SK-N-SH (cell line): ENCODE results near the gene PTDSS2. TPM values are rescaled to one million over a fixed set of nuclear protein-coding genes. Genes with fewer than 3 reads are reported as not detected.
"Not testable (repeated sequence)": the region's sequence is repeated elsewhere in the genome, so short reads cannot be mapped to it uniquely, and the experiment has no call there.

Source experiments
- CTCF ChIA-PET: fragments of 300-600, 350-600 bp; formaldehyde crosslinking; extraction: SDS; loops from one replicate; lab custom pipeline; 2021; lab: Yijun Ruan, JAX
- POLR2A ChIA-PET: fragments of 350-600 bp; sonication (Branson Sonifier 250); formaldehyde crosslinking; extraction: SDS; loops from one replicate; lab custom pipeline; 2020; ENCODE audit warnings: antibody characterized with exemption, inconsistent platforms; lab: Yijun Ruan, JAX
- DNase-seq: peaks from one replicate; pipeline ENCODE4 v3.0.0; 2012
- H2AFZ ChIP-seq: fragments of 200-600 bp; sonication (generic); 2 replicates; pipeline ENCODE4 v1.8.1; 2016; ENCODE audit warnings: antibody characterized with exemption, mild to moderate bottlenecking, low read depth
- H3F3A ChIP-seq: fragments of 200-600 bp; sonication (generic); replicated peaks from 2 replicates; pipeline ENCODE3; 2016; ENCODE audit warnings: antibody characterized with exemption, mild to moderate bottlenecking; ENCODE audit not compliant: insufficient read depth
- H3K27ac ChIP-seq, 2 experiments: fragments of 200-500 bp in 1 of 2; fragments of 200-600 bp in 1 of 2; sonication (Bioruptor generic) in 1 of 2; sonication (generic), shearing (Covaris generic) in 1 of 2; 2 replicates each; pipeline versions ENCODE4 v1.5.1 to v1.6.1; 2014 to 2016; ENCODE audit warnings: low read depth in 2 of 2, inconsistent platforms in 1 of 2, low read length in 1 of 2, mild to moderate bottlenecking in 1 of 2, mixed read lengths in 1 of 2
- H3K27me3 ChIP-seq: fragments of 200-600 bp; sonication (generic), shearing (Covaris generic); 2 replicates; pipeline ENCODE4 v1.6.1; 2016; ENCODE audit warnings: mixed run types; ENCODE audit not compliant: insufficient read depth
- H3K36me3 ChIP-seq, 2 experiments: fragments of 200-500 bp in 1 of 2; fragments of 200-600 bp in 1 of 2; sonication (Bioruptor generic) in 1 of 2; sonication (generic) in 1 of 2; replicated peaks in 1 of 2; 2 replicates each; pipeline versions ENCODE3 to v1.5.1; 2014 to 2016; ENCODE audit warnings: low read length in 1 of 2, mild to moderate bottlenecking in 1 of 2; ENCODE audit not compliant: insufficient read depth in 2 of 2, control insufficient read depth in 1 of 2
- H3K4me1 ChIP-seq, 2 experiments: fragments of 200-500 bp in 1 of 2; fragments of 200-600 bp in 1 of 2; sonication (Bioruptor generic) in 1 of 2; sonication (generic), shearing (Covaris generic) in 1 of 2; 2 replicates each; pipeline versions ENCODE4 v1.5.1 to v1.6.1; 2014 to 2016; ENCODE audit warnings: low read depth in 1 of 2, low read length in 1 of 2, mixed run types in 1 of 2; ENCODE audit not compliant: insufficient read depth in 2 of 2, control insufficient read depth in 1 of 2
- H3K4me2 ChIP-seq: fragments of 200-600 bp; sonication (generic), shearing (Covaris generic); 2 replicates; pipeline ENCODE4 v1.6.1; 2017; ENCODE audit warnings: mixed run types
- H3K4me3 ChIP-seq, 2 experiments: fragments of 200-500 bp in 1 of 2; fragments of 200-600 bp in 1 of 2; sonication (Bioruptor generic) in 1 of 2; sonication (generic), shearing (Covaris generic) in 1 of 2; 2 replicates each; pipeline versions ENCODE4 v1.5.1 to v1.8.1; 2014 to 2016; ENCODE audit warnings: low read depth in 2 of 2, inconsistent platforms in 1 of 2, low read length in 1 of 2, mild to moderate bottlenecking in 1 of 2, mixed read lengths in 1 of 2, moderate library complexity in 1 of 2
- H3K79me2 ChIP-seq: fragments of 200-600 bp; sonication (generic); 2 replicates; pipeline ENCODE4 v1.8.1; 2017; ENCODE audit warnings: mild to moderate bottlenecking; ENCODE audit not compliant: insufficient read depth
- H3K9ac ChIP-seq: fragments of 200-600 bp; sonication (generic); 2 replicates; pipeline ENCODE4 v1.6.1; 2017; ENCODE audit warnings: mixed run types
- H3K9me2 ChIP-seq: fragments of 200-600 bp; sonication (generic); 2 replicates; pipeline ENCODE4 v1.6.1; 2017; ENCODE audit warnings: mixed run types
- H3K9me3 ChIP-seq: fragments of 200-600 bp; sonication (generic); 2 replicates; pipeline ENCODE4 v1.6.1; 2017; ENCODE audit warnings: mixed run types, mild to moderate bottlenecking, moderate library complexity
- H4K20me1 ChIP-seq: fragments of 200-600 bp; sonication (generic); 2 replicates; pipeline ENCODE4 v1.6.1; 2017; ENCODE audit warnings: mild to moderate bottlenecking, mixed run types; ENCODE audit not compliant: insufficient read depth
- EZH2phosphoT487 ChIP-seq: fragments of 200-600 bp; sonication (generic); IDR thresholded peaks from 2 replicates; pipeline ENCODE4 v1.6.1; 2017; ENCODE audit warnings: low read depth, mixed run types, mild to moderate bottlenecking, antibody characterized with exemption, moderate library complexity, borderline replicate concordance
- FOSL2 ChIP-seq: IDR thresholded peaks from 2 replicates; pipeline ENCODE4 v1.4.0; 2012; ENCODE audit warnings: low read depth, mild to moderate bottlenecking, moderate library complexity, borderline replicate concordance
- FOXM1 ChIP-seq: IDR thresholded peaks from 2 replicates; pipeline ENCODE4 v1.4.0; 2012; ENCODE audit warnings: low read depth, mild to moderate bottlenecking
- NRF1 ChIP-seq: IDR thresholded peaks from 2 replicates; pipeline ENCODE4 v1.6.1; 2012; ENCODE audit warnings: low read depth, mild to moderate bottlenecking, low read length
- RAD21 ChIP-seq: IDR thresholded peaks from 2 replicates; pipeline ENCODE4 v1.6.1; 2012; ENCODE audit warnings: mild to moderate bottlenecking, low read length
- REST ChIP-seq: IDR thresholded peaks from 2 replicates; pipeline ENCODE4 v1.6.1; 2012; ENCODE audit warnings: mild to moderate bottlenecking, low read depth, low read length, moderate library complexity
- SIN3A ChIP-seq: IDR thresholded peaks from 2 replicates; pipeline ENCODE4 v1.6.1; 2012; ENCODE audit warnings: low read depth, mild to moderate bottlenecking, low read length, moderate library complexity, borderline replicate concordance
- TCF12 ChIP-seq: IDR thresholded peaks from 2 replicates; pipeline ENCODE4 v1.4.0; 2012
- TEAD4 ChIP-seq: IDR thresholded peaks from 2 replicates; pipeline ENCODE4 v1.4.0; 2012; ENCODE audit warnings: mild to moderate bottlenecking, borderline replicate concordance; ENCODE audit not compliant: insufficient read depth
- WGBS: methylation state at CpG from one replicate; pipeline ENCODE4 v1.1.6; 2017; ENCODE audit warnings: low lambda C conversion rate; 5-methylcytosine and 5-hydroxymethylcytosine counted together
- polyA plus RNA-seq, 3 experiments: library from polyadenylated mRNA; depleted of rRNA; stranded (reverse); fragments of >200 nt; gene quantifications; 2 replicates each; pipeline ENCODE4 v1.2.3, GENCODE V29; 2012

PTDSS2 gene
- polyA plus RNA-seq, 1 of the 3 experiments (the other 2 are of a cell fraction): 28.6 TPM

- POLR2A ChIA-PET, H3K79me2 ChIP-seq, H3K4me1 ChIP-seq, H3K9me2 ChIP-seq, H3K9ac ChIP-seq, H3K36me3 ChIP-seq, CTCF ChIA-PET, H3K4me3 ChIP-seq, H3K9me3 ChIP-seq, H3F3A ChIP-seq, H2AFZ ChIP-seq, DNase-seq, H3K27ac ChIP-seq, H3K4me2 ChIP-seq, H4K20me1 ChIP-seq: not testable (repeated sequence)
- WGBS: 46% methylated on average over 7 of the region's 11 CpGs
- peaks cover 14% of the 10 kb centered on the region for H3K27me3 ChIP-seq
Measured at GRCh38 chr11:411520-411919, 38.6 kb upstream of the PTDSS2 start.

GRCh38 chr11:412641-413119, 37.4 kb upstream of the PTDSS2 start:
- no peaks in the 10 kb centered on the region for H3K79me2 ChIP-seq
- POLR2A ChIA-PET: interaction anchor here (1.5 kb wide), 1 partner anchor 27 kb away, joined by 4 read pairs; no protein-coding TSS in a partner anchor
- WGBS: 28% methylated on average over 10 of the region's 15 CpGs
- H3K4me1 ChIP-seq: peaks cover 0 to 10% of the 10 kb centered on the region in 2 experiments; a peak in 1 of 4 replicates
- TF ChIP-seq TCF12: no peak
- TF ChIP-seq NRF1: no peak
- TF ChIP-seq FOXM1: no peak
- TF ChIP-seq REST: no peak
- TF ChIP-seq FOSL2: no peak
- TF ChIP-seq EZH2phosphoT487: no peak
- TF ChIP-seq RAD21: no peak
- no peak for TF ChIP-seq TEAD4
- no peak for TF ChIP-seq SIN3A
- no peak overlapping the region for H3K9ac ChIP-seq
- no peaks in the 10 kb centered on the region for H3K36me3 ChIP-seq
- no peaks in the 10 kb centered on the region for H3K9me3 ChIP-seq
- DNase-seq: no peak
- no peaks in the 10 kb centered on the region for H3K9me2 ChIP-seq
- no peak overlapping the region for H3K4me3 ChIP-seq
- peaks cover 23% of the 10 kb centered on the region for H3K27me3 ChIP-seq
- H3K27ac ChIP-seq: no peak overlapping the region
- no peaks in the 10 kb centered on the region for H4K20me1 ChIP-seq
- H3F3A ChIP-seq: no peaks in the 10 kb centered on the region
- H2AFZ ChIP-seq: no peak overlapping the region
- H3K4me2 ChIP-seq: no peak overlapping the region
- CTCF ChIA-PET: interaction anchor here (0.6 to 3.9 kb wide), 2 partner anchors 36 to 128 kb away, joined by 3 to 14 read pairs; no protein-coding TSS in a partner anchor
